ENCODE data around the gene KCTD5.

KCTD5 gene

GRCh38 chr16:2736476-2737237 is 54.3 kb downstream of the KCTD5 start:
- no peaks in the 10 kb centered on the region for H3K4me1 ChIP-seq (ENCODE audit: control insufficient read depth, insufficient read depth, low read length, poor library complexity, severe bottlenecking)
- no peaks in the 10 kb centered on the region for H3K36me3 ChIP-seq (ENCODE audit: control insufficient read depth, insufficient read depth, low read length)
- H3K27ac ChIP-seq (ENCODE audit: low read depth, low read length, severe bottlenecking): no peak overlapping the region
- H3K4me3 ChIP-seq (ENCODE audit: extremely low read depth, insufficient read depth, low read length, poor library complexity, severe bottlenecking): no peak overlapping the region
- no peaks in the 10 kb centered on the region for H3K9me3 ChIP-seq (ENCODE audit: control insufficient read depth, low read length)
- 95 to 96% methylated on average over 8 to 9 of the region's 11 CpGs for WGBS, 2 experiments (ENCODE audit: insufficient coverage in 2 of 2)

- Histone ChIP-seq H3K27ac (ENCODE audit: low read depth, low read length, severe bottlenecking) (no peak overlapping the region), H3K9me3 (ENCODE audit: control insufficient read depth, low read length) (no peaks in the 10 kb centered on the region), H3K4me3 (ENCODE audit: extremely low read depth, insufficient read depth, low read length, poor library complexity, severe bottlenecking) (no peak overlapping the region), H3K4me1 (ENCODE audit: control insufficient read depth, insufficient read depth, low read length, poor library complexity, severe bottlenecking) (no peaks in the 10 kb centered on the region), H3K36me3 (ENCODE audit: control insufficient read depth, insufficient read depth, low read length) (no peaks in the 10 kb centered on the region)
- 81 to 85% methylated on average over 4 to 5 of the region's 5 CpGs for WGBS, 2 experiments (ENCODE audit: insufficient coverage in 2 of 2)
Measured at GRCh38 chr16:2737238-2737605, 54.9 kb downstream of the KCTD5 start.

- H3K27ac ChIP-seq (ENCODE audit: low read depth, low read length, severe bottlenecking): no peak overlapping the region
- WGBS, 2 experiments (ENCODE audit: insufficient coverage in 2 of 2): 71 to 77% methylated on average over 5 to 6 of the region's 7 CpGs
- no peaks in the 10 kb centered on the region for H3K36me3 ChIP-seq (ENCODE audit: control insufficient read depth, insufficient read depth, low read length)
- no peak overlapping the region for H3K4me3 ChIP-seq (ENCODE audit: extremely low read depth, insufficient read depth, low read length, poor library complexity, severe bottlenecking)
- H3K4me1 ChIP-seq (ENCODE audit: control insufficient read depth, insufficient read depth, low read length, poor library complexity, severe bottlenecking): no peaks in the 10 kb centered on the region
- no peaks in the 10 kb centered on the region for H3K9me3 ChIP-seq (ENCODE audit: control insufficient read depth, low read length)
Measured at GRCh38 chr16:2737895-2738418, 55.6 kb downstream of the KCTD5 start.

GRCh38 chr16:2738615-2739014 is 56.3 kb downstream of the KCTD5 start:
- 81 to 82% methylated on average over 3 to 5 of the region's 5 CpGs for WGBS, 2 experiments (ENCODE audit: insufficient coverage in 2 of 2)
- H3K4me3 ChIP-seq (ENCODE audit: extremely low read depth, insufficient read depth, low read length, poor library complexity, severe bottlenecking): no peak overlapping the region
- H3K4me1 ChIP-seq (ENCODE audit: control insufficient read depth, insufficient read depth, low read length, poor library complexity, severe bottlenecking): no peaks in the 10 kb centered on the region
- H3K27ac ChIP-seq (ENCODE audit: low read depth, low read length, severe bottlenecking): no peak overlapping the region
- H3K9me3 ChIP-seq (ENCODE audit: control insufficient read depth, low read length): no peaks in the 10 kb centered on the region
- H3K36me3 ChIP-seq (ENCODE audit: control insufficient read depth, insufficient read depth, low read length): no peaks in the 10 kb centered on the region

GRCh38 chr16:2739625-2740430 is 57.5 kb downstream of the KCTD5 start:
- no peak overlapping the region for H3K27ac ChIP-seq (ENCODE audit: low read depth, low read length, severe bottlenecking)
- no peak overlapping the region for H3K4me3 ChIP-seq (ENCODE audit: extremely low read depth, insufficient read depth, low read length, poor library complexity, severe bottlenecking)
- WGBS, 2 experiments (ENCODE audit: insufficient coverage in 2 of 2): 78 to 81% methylated on average over 7 of the region's 8 CpGs
- H3K36me3 ChIP-seq (ENCODE audit: control insufficient read depth, insufficient read depth, low read length): no peaks in the 10 kb centered on the region
- H3K9me3 ChIP-seq (ENCODE audit: control insufficient read depth, low read length): no peaks in the 10 kb centered on the region
- H3K4me1 ChIP-seq (ENCODE audit: control insufficient read depth, insufficient read depth, low read length, poor library complexity, severe bottlenecking): no peaks in the 10 kb centered on the region

- WGBS, 2 experiments (ENCODE audit: insufficient coverage in 2 of 2): 84 to 90% methylated on average over 5 to 6 of the region's 6 CpGs
- Histone ChIP-seq H3K4me1 (ENCODE audit: control insufficient read depth, insufficient read depth, low read length, poor library complexity, severe bottlenecking) (no peaks in the 10 kb centered on the region), H3K4me3 (ENCODE audit: extremely low read depth, insufficient read depth, low read length, poor library complexity, severe bottlenecking) (no peak overlapping the region), H3K9me3 (ENCODE audit: control insufficient read depth, low read length) (no peaks in the 10 kb centered on the region), H3K36me3 (ENCODE audit: control insufficient read depth, insufficient read depth, low read length) (no peaks in the 10 kb centered on the region), H3K27ac (ENCODE audit: low read depth, low read length, severe bottlenecking) (no peak overlapping the region)
Measured at GRCh38 chr16:2740476-2740875, 58.2 kb downstream of the KCTD5 start.

GRCh38 chr16:2741168-2741567 is 58.8 kb downstream of the KCTD5 start:
- H3K9me3 ChIP-seq (ENCODE audit: control insufficient read depth, low read length): no peaks in the 10 kb centered on the region
- no peaks in the 10 kb centered on the region for H3K36me3 ChIP-seq (ENCODE audit: control insufficient read depth, insufficient read depth, low read length)
- H3K4me1 ChIP-seq (ENCODE audit: control insufficient read depth, insufficient read depth, low read length, poor library complexity, severe bottlenecking): no peaks in the 10 kb centered on the region
- H3K4me3 ChIP-seq (ENCODE audit: extremely low read depth, insufficient read depth, low read length, poor library complexity, severe bottlenecking): no peak overlapping the region
- WGBS, 2 experiments (ENCODE audit: insufficient coverage in 2 of 2): 90 to 91% methylated on average over 3 to 4 of the region's 4 CpGs
- H3K27ac ChIP-seq (ENCODE audit: low read depth, low read length, severe bottlenecking): no peak overlapping the region

GRCh38 chr16:2742323-2743006 is 60.1 kb downstream of the KCTD5 start:
- WGBS, 2 experiments (ENCODE audit: insufficient coverage in 2 of 2): 95 to 98% methylated on average over 10 to 11 of the region's 12 CpGs
- Histone ChIP-seq H3K9me3 (ENCODE audit: control insufficient read depth, low read length) (no peaks in the 10 kb centered on the region), H3K4me1 (ENCODE audit: control insufficient read depth, insufficient read depth, low read length, poor library complexity, severe bottlenecking) (no peaks in the 10 kb centered on the region), H3K4me3 (ENCODE audit: extremely low read depth, insufficient read depth, low read length, poor library complexity, severe bottlenecking) (no peak overlapping the region), H3K27ac (ENCODE audit: low read depth, low read length, severe bottlenecking) (no peak overlapping the region), H3K36me3 (ENCODE audit: control insufficient read depth, insufficient read depth, low read length) (no peaks in the 10 kb centered on the region)

GRCh38 chr16:2743007-2743810 is 60.9 kb downstream of the KCTD5 start:
- H3K4me1 ChIP-seq (ENCODE audit: control insufficient read depth, insufficient read depth, low read length, poor library complexity, severe bottlenecking): no peaks in the 10 kb centered on the region
- WGBS, 2 experiments (ENCODE audit: insufficient coverage in 2 of 2): 90 to 93% methylated on average over 12 to 14 of the region's 19 CpGs
- H3K4me3 ChIP-seq (ENCODE audit: extremely low read depth, insufficient read depth, low read length, poor library complexity, severe bottlenecking): no peak overlapping the region
- no peaks in the 10 kb centered on the region for H3K36me3 ChIP-seq (ENCODE audit: control insufficient read depth, insufficient read depth, low read length)
- H3K27ac ChIP-seq (ENCODE audit: low read depth, low read length, severe bottlenecking): no peak overlapping the region
- H3K9me3 ChIP-seq (ENCODE audit: control insufficient read depth, low read length): no peaks in the 10 kb centered on the region

GRCh38 chr16:2744711-2745110 is 62.4 kb downstream of the KCTD5 start:
- no peak overlapping the region for H3K27ac ChIP-seq (ENCODE audit: low read depth, low read length, severe bottlenecking)
- H3K4me1 ChIP-seq (ENCODE audit: control insufficient read depth, insufficient read depth, low read length, poor library complexity, severe bottlenecking): no peaks in the 10 kb centered on the region
- H3K4me3 ChIP-seq (ENCODE audit: extremely low read depth, insufficient read depth, low read length, poor library complexity, severe bottlenecking): no peak overlapping the region
- H3K9me3 ChIP-seq (ENCODE audit: control insufficient read depth, low read length): no peaks in the 10 kb centered on the region
- 94% methylated on average over 3 to 6 of the region's 6 CpGs for WGBS, 2 experiments (ENCODE audit: insufficient coverage in 2 of 2)
- no peaks in the 10 kb centered on the region for H3K36me3 ChIP-seq (ENCODE audit: control insufficient read depth, insufficient read depth, low read length)
